Ammon's horn (tissue), 1 donor: Measurements from ENCODE around the gene C2.

ENCODE experiments used
- DNase-seq: peaks from one replicate; pipeline ENCODE4 v3.0.0-alpha.2; 2016; ENCODE audit warnings: low spot score

Gene C2

GRCh38 chr6:31927242-31927862 lies at the start of gene C2:
Gene C2 (plus strand): TSS chr6:31927717. CDS start chr6:31927753, 36 bp downstream.
- no peak for DNase-seq

- DNase-seq, result no peak
Observed at GRCh38 chr6:31878222-31878621, 49.3 kb upstream of the C2 start.

GRCh38 chr6:31878726-31879125 lies 48.8 kb upstream of the C2 start, which contains the start of gene SLC44A4:
Gene SLC44A4 (minus strand): TSS chr6:31878997. CDS start chr6:31878980, 17 bp downstream.
- DNase-seq, result no peak

- no peak for DNase-seq
Observed at GRCh38 chr6:31879143-31879542, 48.4 kb upstream of the C2 start.

- no peak for DNase-seq
Observed at GRCh38 chr6:31879901-31880300, 47.6 kb upstream of the C2 start.

- no peak for DNase-seq
Observed at GRCh38 chr6:31880616-31881015, 46.9 kb upstream of the C2 start.

GRCh38 chr6:31881136-31881859 lies 46.2 kb upstream of the C2 start:
- no peak for DNase-seq

GRCh38 chr6:31882344-31882743 lies 45.2 kb upstream of the C2 start:
- DNase-seq, result no peak

GRCh38 chr6:31883676-31884075 lies 43.8 kb upstream of the C2 start:
- no peak for DNase-seq

GRCh38 chr6:31884528-31885035 lies 42.9 kb upstream of the C2 start:
- no peak for DNase-seq

GRCh38 chr6:31886541-31886991 lies 41.0 kb upstream of the C2 start:
- no peak for DNase-seq

GRCh38 chr6:31887173-31888007 lies 40.1 kb upstream of the C2 start:
- DNase-seq, result no peak

GRCh38 chr6:31888276-31889258 lies 39.0 kb upstream of the C2 start:
- no peak for DNase-seq

GRCh38 chr6:31889331-31889972 lies 38.1 kb upstream of the C2 start:
- no peak for DNase-seq

- no peak for DNase-seq
Observed at GRCh38 chr6:31892821-31893220, 34.7 kb upstream of the C2 start.

GRCh38 chr6:31896493-31896855 lies 31.0 kb upstream of the C2 start:
- no peak for DNase-seq

GRCh38 chr6:31896856-31897611 lies 30.5 kb upstream of the C2 start:
- DNase-seq, result no peak

GRCh38 chr6:31897612-31898382 lies 29.7 kb upstream of the C2 start, which contains the start of gene EHMT2:
Gene EHMT2 (minus strand): TSS chr6:31897698. CDS start chr6:31897677, 21 bp downstream.
- peak; percentile 94 for DNase-seq

GRCh38 chr6:31898383-31899011 lies 29.0 kb upstream of the C2 start:
- peak; percentile 62 for DNase-seq
